SK-N-SH treated with all-trans-retinoic acid at 6 μM for 48 hours (cell line): Measurements from ENCODE around the gene VPS50.

Experiments
- ATAC-seq: fragments of 200-7000 bp; cut with Tn5 transposase; 3 replicates; pipeline ENCODE4 v1.9.1; 2020; ENCODE audit warnings: mild to moderate bottlenecking, moderate library complexity
- ARNTL ChIP-seq: fragments of 450-650 bp; formaldehyde crosslinking; IDR thresholded peaks from 2 replicates; pipeline ENCODE4 v1.5.0; 2020; ENCODE audit warnings: low read depth, mild to moderate bottlenecking, moderate library complexity, borderline replicate concordance
- BACH2 ChIP-seq: fragments of 250-450 bp; sonication (Bioruptor Pico); IDR thresholded peaks from 2 replicates; pipeline ENCODE4 v1.9.0; 2021; ENCODE audit warnings: mild to moderate bottlenecking, borderline replicate concordance
- CREB5 ChIP-seq: fragments of 250-450 bp; sonication (Bioruptor Pico); IDR thresholded peaks from 2 replicates; pipeline ENCODE4 v1.5.1; 2020; ENCODE audit warnings: low read depth, mild to moderate bottlenecking, moderate library complexity
- CSDC2 ChIP-seq: fragments of 250-450 bp; sonication (Bioruptor Pico); IDR thresholded peaks from 2 replicates; pipeline ENCODE4 v1.5.0; 2020; ENCODE audit warnings: mild to moderate bottlenecking, moderate library complexity
- CSRNP3 ChIP-seq: fragments of 250-450 bp; sonication (Bioruptor Pico); IDR thresholded peaks from 2 replicates; pipeline ENCODE4 v1.5.1; 2021; ENCODE audit warnings: mild to moderate bottlenecking, moderate library complexity
- ESRRG ChIP-seq: fragments of 250-450 bp; sonication (Bioruptor Pico); IDR thresholded peaks from 2 replicates; pipeline ENCODE4 v1.6.1; 2021; ENCODE audit warnings: mild to moderate bottlenecking
- ISL1 ChIP-seq: fragments of 250-450 bp; sonication (Bioruptor Pico); IDR thresholded peaks from 2 replicates; pipeline ENCODE4 v2.1.2; 2022; ENCODE audit warnings: mild to moderate bottlenecking, moderate library complexity
- OSR1 ChIP-seq: fragments of 250-450 bp; sonication (Bioruptor Pico); IDR thresholded peaks from 2 replicates; pipeline ENCODE4 v1.8.0; 2022; ENCODE audit warnings: moderate library complexity, mild to moderate bottlenecking, inconsistent platforms
- PPARA ChIP-seq: fragments of 250-450 bp; sonication (Bioruptor Pico); IDR thresholded peaks from 2 replicates; pipeline ENCODE4 v1.5.0; 2020; ENCODE audit warnings: mild to moderate bottlenecking, borderline replicate concordance
- RARB ChIP-seq: fragments of 250-450 bp; sonication (Bioruptor Pico); IDR thresholded peaks from 2 replicates; pipeline ENCODE4 v1.8.0; 2021; ENCODE audit warnings: mild to moderate bottlenecking, moderate library complexity
- TCF4 ChIP-seq: fragments of 250-450 bp; sonication (Bioruptor Pico); IDR thresholded peaks from 2 replicates; pipeline ENCODE4 v1.8.0; 2021; ENCODE audit warnings: mild to moderate bottlenecking, moderate library complexity, borderline replicate concordance
- TOX ChIP-seq: fragments of 250-450 bp; sonication (Bioruptor Pico); IDR thresholded peaks from 2 replicates; pipeline ENCODE4 v1.8.0; 2021; ENCODE audit warnings: mild to moderate bottlenecking, moderate library complexity, borderline replicate concordance
- ZC3H10 ChIP-seq: fragments of 250-450 bp; sonication (Bioruptor Pico); IDR thresholded peaks from 2 replicates; pipeline ENCODE4 v1.5.1; 2021; ENCODE audit warnings: mild to moderate bottlenecking, moderate library complexity
- ZFP3 ChIP-seq: fragments of 250-450 bp; sonication (Bioruptor Pico); IDR thresholded peaks from 2 replicates; pipeline ENCODE4 v1.5.0; 2020; ENCODE audit warnings: mild to moderate bottlenecking, moderate library complexity
- ZFP30 ChIP-seq: fragments of 450-650 bp; formaldehyde crosslinking; IDR thresholded peaks from 2 replicates; pipeline ENCODE4 v1.5.0; 2022; ENCODE audit warnings: mild to moderate bottlenecking, moderate library complexity
- ZNF565 ChIP-seq: fragments of 450-650 bp; formaldehyde crosslinking; conservative IDR thresholded peaks from 2 replicates; pipeline ENCODE4 v1.5.0; 2020; ENCODE audit warnings: low read depth, mild to moderate bottlenecking, moderate library complexity
- ZNF70 ChIP-seq: fragments of 450-650 bp; formaldehyde crosslinking; IDR thresholded peaks from 2 replicates; pipeline ENCODE4 v1.5.0; 2020; ENCODE audit warnings: mild to moderate bottlenecking, moderate library complexity
- ZNF8 ChIP-seq: fragments of 450-650 bp; formaldehyde crosslinking; IDR thresholded peaks from 2 replicates; pipeline ENCODE4 v1.5.0; 2020; ENCODE audit warnings: mild to moderate bottlenecking, moderate library complexity
- TF ChIP-seq, protein P1 (sequence below): fragments of 250-450 bp; sonication (Bioruptor Pico); IDR thresholded peaks from 2 replicates; pipeline ENCODE4 v1.8.0; 2020; ENCODE audit warnings: mild to moderate bottlenecking, moderate library complexity, borderline replicate concordance
- TF ChIP-seq, protein P2 (sequence below): fragments of 250-450 bp; sonication (Bioruptor Pico); IDR thresholded peaks from 2 replicates; pipeline ENCODE4 v1.8.0; 2021; ENCODE audit warnings: low read depth, mild to moderate bottlenecking, moderate library complexity, borderline replicate concordance

The VPS50 gene

GRCh38 chr7:93198472-93198871, 33.7 kb upstream of the VPS50 start:
- TF ChIP-seq, protein P1, sequence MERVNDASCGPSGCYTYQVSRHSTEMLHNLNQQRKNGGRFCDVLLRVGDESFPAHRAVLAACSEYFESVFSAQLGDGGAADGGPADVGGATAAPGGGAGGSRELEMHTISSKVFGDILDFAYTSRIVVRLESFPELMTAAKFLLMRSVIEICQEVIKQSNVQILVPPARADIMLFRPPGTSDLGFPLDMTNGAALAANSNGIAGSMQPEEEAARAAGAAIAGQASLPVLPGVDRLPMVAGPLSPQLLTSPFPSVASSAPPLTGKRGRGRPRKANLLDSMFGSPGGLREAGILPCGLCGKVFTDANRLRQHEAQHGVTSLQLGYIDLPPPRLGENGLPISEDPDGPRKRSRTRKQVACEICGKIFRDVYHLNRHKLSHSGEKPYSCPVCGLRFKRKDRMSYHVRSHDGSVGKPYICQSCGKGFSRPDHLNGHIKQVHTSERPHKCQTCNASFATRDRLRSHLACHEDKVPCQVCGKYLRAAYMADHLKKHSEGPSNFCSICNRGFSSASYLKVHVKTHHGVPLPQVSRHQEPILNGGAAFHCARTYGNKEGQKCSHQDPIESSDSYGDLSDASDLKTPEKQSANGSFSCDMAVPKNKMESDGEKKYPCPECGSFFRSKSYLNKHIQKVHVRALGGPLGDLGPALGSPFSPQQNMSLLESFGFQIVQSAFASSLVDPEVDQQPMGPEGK (CRISPR knock-in tag): no peak
- TF ChIP-seq CSDC2 (CRISPR knock-in tag) (no peak), TCF4 (CRISPR knock-in tag) (no peak), ZC3H10 (no peak), ZNF70 (CRISPR knock-in tag) (no peak)
- TF ChIP-seq, protein P2, sequence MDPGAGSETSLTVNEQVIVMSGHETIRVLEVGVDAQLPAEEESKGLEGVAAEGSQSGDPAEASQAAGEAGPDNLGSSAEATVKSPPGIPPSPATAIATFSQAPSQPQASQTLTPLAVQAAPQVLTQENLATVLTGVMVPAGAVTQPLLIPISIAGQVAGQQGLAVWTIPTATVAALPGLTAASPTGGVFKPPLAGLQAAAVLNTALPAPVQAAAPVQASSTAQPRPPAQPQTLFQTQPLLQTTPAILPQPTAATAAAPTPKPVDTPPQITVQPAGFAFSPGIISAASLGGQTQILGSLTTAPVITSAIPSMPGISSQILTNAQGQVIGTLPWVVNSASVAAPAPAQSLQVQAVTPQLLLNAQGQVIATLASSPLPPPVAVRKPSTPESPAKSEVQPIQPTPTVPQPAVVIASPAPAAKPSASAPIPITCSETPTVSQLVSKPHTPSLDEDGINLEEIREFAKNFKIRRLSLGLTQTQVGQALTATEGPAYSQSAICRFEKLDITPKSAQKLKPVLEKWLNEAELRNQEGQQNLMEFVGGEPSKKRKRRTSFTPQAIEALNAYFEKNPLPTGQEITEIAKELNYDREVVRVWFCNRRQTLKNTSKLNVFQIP (CRISPR knock-in tag): no peak
- TF ChIP-seq, all 23 proteins: peak for 0
- ATAC-seq: no peak

GRCh38 chr7:93202594-93203250, 29.4 kb upstream of the VPS50 start:
- peak; percentile 62 for ATAC-seq
- TF ChIP-seq OSR1 (CRISPR knock-in tag): no peak
- no peak for TF ChIP-seq TCF4 (CRISPR knock-in tag)
- TF ChIP-seq, protein P2 (CRISPR knock-in tag): no peak
- no peak for TF ChIP-seq CREB5 (CRISPR knock-in tag)
- TF ChIP-seq CSRNP3 (CRISPR knock-in tag): no peak
- TF ChIP-seq ZNF70 (CRISPR knock-in tag): no peak
- TF ChIP-seq RARB (CRISPR knock-in tag): no peak
- no peak for TF ChIP-seq ZNF8 (CRISPR knock-in tag)
- no peak for TF ChIP-seq ZFP3 (CRISPR knock-in tag)
- no peak for TF ChIP-seq ZC3H10
- TF ChIP-seq ARNTL (CRISPR knock-in tag): no peak
- TF ChIP-seq BACH2: no peak
- TF ChIP-seq TOX: no peak
- TF ChIP-seq ESRRG (CRISPR knock-in tag): no peak
- TF ChIP-seq PPARA (CRISPR knock-in tag): no peak
- TF ChIP-seq ZNF565 (CRISPR knock-in tag): no peak
- no peak for TF ChIP-seq CSDC2 (CRISPR knock-in tag)
- no peak for TF ChIP-seq ZFP30 (CRISPR knock-in tag)
- TF ChIP-seq, protein P1 (CRISPR knock-in tag): no peak
- TF ChIP-seq ISL1 (CRISPR knock-in tag): no peak

DNA sequence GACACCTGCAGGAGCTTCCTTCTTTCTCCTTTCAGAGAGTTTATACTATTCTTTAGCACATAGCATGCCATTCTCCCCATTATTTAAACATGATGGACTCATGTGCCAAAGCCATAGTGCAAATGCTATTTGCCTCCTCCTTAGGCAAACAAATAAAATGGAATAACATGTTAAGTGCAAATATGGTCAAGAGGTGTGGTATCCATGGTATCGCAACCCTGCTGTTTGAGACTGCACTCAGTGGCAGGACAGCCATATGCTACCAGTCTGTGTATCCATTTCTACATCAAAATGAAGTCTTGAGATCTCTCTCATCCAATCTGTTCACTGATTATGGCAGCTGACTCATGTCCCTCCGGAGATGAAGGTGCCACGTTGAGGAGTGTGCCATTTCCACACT, 28.7 kb upstream of the VPS50 start:
- TF ChIP-seq, protein P2 (CRISPR knock-in tag): no peak
- TF ChIP-seq, all 23 proteins: peak for 0
- ATAC-seq: no peak
